B cell (primary cell): ENCODE measurements around the gene HIGD2B. TPM values are rescaled to one million over a fixed set of nuclear protein-coding genes. Genes with fewer than 3 reads are reported as not detected.
A peak's percentile ranks its signal among the peaks of the same experiment; 100 is the strongest.

ENCODE experiments used
- ATAC-seq: fragments of 200-7000 bp; cut with Tn5 transposase; one replicate; pipeline ENCODE4 v1.10.0; 2021; ENCODE audit warnings: low read depth, mild to moderate bottlenecking, moderate number of reproducible peaks, moderate library complexity
- CTCF ChIA-PET: fragments of 350-600 bp; sonication (Branson Sonifier 250); formaldehyde crosslinking; loops from one replicate; lab custom pipeline; 2021; ENCODE audit warnings: antibody characterized with exemption, inconsistent platforms; lab: Charles Lee
- POLR2A ChIA-PET: fragments of 350-600 bp; sonication (Branson Sonifier 250); formaldehyde crosslinking; loops from one replicate; lab custom pipeline; 2021; ENCODE audit warnings: antibody characterized with exemption; lab: Charles Lee
- DNase-seq: peaks from one replicate; pipeline ENCODE4 v3.0.0; 2013
- H2AFZ ChIP-seq: 2 replicates; pipeline ENCODE4 v1.6.1; 2012; ENCODE audit warnings: mild to moderate bottlenecking, low read depth, low read length; ENCODE audit not compliant: insufficient read depth, poor library complexity, severe bottlenecking
- H3K27ac ChIP-seq, 2 donors: 1 replicate in 1 of 2; 2 replicates in 1 of 2; pipeline ENCODE4 v1.5.1; 2012 to 2013; ENCODE audit warnings: low read length in 2 of 2, mild to moderate bottlenecking in 2 of 2, moderate library complexity in 1 of 2
- H3K27me3 ChIP-seq, 4 experiments: fragments of 200-600 bp in 1 of 4; sonication (generic) in 1 of 4; replicated peaks in 1 of 4; 1 replicate in 2 of 4; 2 replicates in 2 of 4; pipeline versions ENCODE4 v1.6.1 to v1.7.0; 2013 to 2016; ENCODE audit warnings: low read length in 3 of 4, mild to moderate bottlenecking in 2 of 4, mixed read lengths in 1 of 4, moderate library complexity in 1 of 4; ENCODE audit not compliant: insufficient read depth in 4 of 4, control insufficient read depth in 3 of 4; ENCODE audit errors: control extremely low read depth in 1 of 4
- H3K36me3 ChIP-seq, 2 experiments: replicated peaks in 1 of 2; 1 replicate in 1 of 2; 2 replicates in 1 of 2; pipeline versions ENCODE4 v1.6.1 to v1.7.1; 2013; ENCODE audit warnings: low read length in 1 of 2; ENCODE audit not compliant: insufficient read depth in 2 of 2, control insufficient read depth in 1 of 2; ENCODE audit errors: control extremely low read depth in 1 of 2, extremely low read depth in 1 of 2
- H3K4me1 ChIP-seq, 2 donors: fragments of 200-600 bp in 1 of 2; sonication (generic) in 1 of 2; 1 replicate in 1 of 2; 2 replicates in 1 of 2; pipeline versions ENCODE4 v1.5.1 to v1.6.1; 2013 to 2017; ENCODE audit warnings: low read length in 2 of 2; ENCODE audit not compliant: control insufficient read depth in 2 of 2, insufficient read depth in 2 of 2
- H3K4me2 ChIP-seq: replicated peaks from 2 replicates; pipeline ENCODE3; 2012; ENCODE audit warnings: mild to moderate bottlenecking, low read depth, low read length; ENCODE audit not compliant: poor library complexity, severe bottlenecking
- H3K4me3 ChIP-seq, 5 experiments: fragments of 200-600 bp in 1 of 5; sonication (generic) in 1 of 5; 1 replicate in 3 of 5; 2 replicates in 2 of 5; pipeline versions ENCODE4 v1.5.1 to v1.7.0; 2011 to 2016; ENCODE audit warnings: low read length in 4 of 5, mild to moderate bottlenecking in 4 of 5, low read depth in 2 of 5, control low read depth in 1 of 5, moderate library complexity in 1 of 5; ENCODE audit not compliant: insufficient read depth in 1 of 5; ENCODE audit errors: control extremely low read depth in 1 of 5, extremely low read depth in 1 of 5
- H3K79me2 ChIP-seq: fragments of 200-600 bp; sonication (generic); one replicate; pipeline ENCODE4 v1.6.0; 2016; ENCODE audit warnings: low read length; ENCODE audit not compliant: control insufficient read depth, insufficient read depth
- H3K9ac ChIP-seq: fragments of 200-600 bp; sonication (generic); 2 replicates; pipeline ENCODE4 v1.6.1; 2017; ENCODE audit warnings: mild to moderate bottlenecking, low read length, moderate library complexity
- H3K9me3 ChIP-seq, 3 donors: one replicate each; pipeline versions ENCODE4 v1.6.1 to v1.7.1; 2013; ENCODE audit warnings: low read length in 2 of 3; ENCODE audit not compliant: control insufficient read depth in 2 of 3, insufficient read depth in 1 of 3; ENCODE audit errors: control extremely low read depth in 1 of 3
- H4K20me1 ChIP-seq: 2 replicates; pipeline ENCODE4 v1.6.0; 2012; ENCODE audit warnings: mild to moderate bottlenecking, low read length; ENCODE audit not compliant: insufficient read depth, control insufficient read depth, poor library complexity, severe bottlenecking
- H3K27ac Mint-ChIP-seq: one replicate; pipeline ENCODE4 v1.8.0; 2021; ENCODE audit warnings: mixed read lengths
- H3K27me3 Mint-ChIP-seq: one replicate; pipeline ENCODE4 v1.8.0; 2021; ENCODE audit warnings: mixed read lengths
- H3K4me1 Mint-ChIP-seq: one replicate; pipeline ENCODE4 v1.8.0; 2021; ENCODE audit warnings: mixed read lengths
- H3K4me3 Mint-ChIP-seq: one replicate; pipeline ENCODE4 v1.8.0; 2021; ENCODE audit warnings: mixed read lengths
- H3K9me3 Mint-ChIP-seq: one replicate; pipeline ENCODE4 v1.8.0; 2022; ENCODE audit warnings: mixed read lengths; ENCODE audit not compliant: insufficient read depth
- EZH2 ChIP-seq: IDR thresholded peaks from 2 replicates; pipeline ENCODE4 v1.6.1; 2012; ENCODE audit warnings: borderline replicate concordance, low read depth, mild to moderate bottlenecking, moderate library complexity, low read length; ENCODE audit not compliant: insufficient read depth, poor library complexity, severe bottlenecking
- WGBS: methylation state at CpG from one replicate; pipeline ENCODE4 v1.1.5; 2013; ENCODE audit warnings: missing lambda C conversion rate; ENCODE audit not compliant: insufficient coverage; 5-methylcytosine and 5-hydroxymethylcytosine counted together
- intact Hi-C: fragments of 100-400 bp; cut with micrococcal nuclease; formaldehyde crosslinking; loops from one replicate; pipeline ENCODE4 v1.10.0; 2022
- polyA minus RNA-seq: library from RNA; depleted of rRNA, polyadenylated mRNA; stranded (reverse); fragments of >200 nt; gene quantifications from 2 replicates; pipeline ENCODE4 v1.2.3, GENCODE V29; 2012
- polyA plus RNA-seq: library from polyadenylated mRNA; depleted of rRNA; stranded (reverse); fragments of >200 nt; gene quantifications from 2 replicates; pipeline ENCODE4 v1.2.3, GENCODE V29; 2012
- total RNA-seq, 2 donors: library from RNA; stranded (reverse); fragments of 120-200 nt in 1 of 2; gene quantifications; 1 replicate in 1 of 2; 2 replicates in 1 of 2; pipeline versions ENCODE4 v1.2.3 to v1.2.4, GENCODE V29; 2013 to 2022
- TF ChIP-seq, protein P1 (sequence below): fragments of 200-600 bp; IDR thresholded peaks from one replicate; pipeline ENCODE4 v1.8.0; 2022; ENCODE audit warnings: antibody characterized with exemption, mild to moderate bottlenecking

HIGD2B gene, protein sequence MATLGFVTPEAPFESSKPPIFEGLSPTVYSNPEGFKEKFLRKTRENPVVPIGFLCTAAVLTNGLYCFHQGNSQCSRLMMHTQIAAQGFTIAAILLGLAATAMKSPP
- total RNA-seq, result 0.52 and 1.4 TPM in 2 replicates
- total RNA-seq (2013), result 0.35 TPM
- polyA plus RNA-seq, result not detected in 2 replicates
- polyA minus RNA-seq, result 1.4 and 3.6 TPM in 2 replicates

DNA sequence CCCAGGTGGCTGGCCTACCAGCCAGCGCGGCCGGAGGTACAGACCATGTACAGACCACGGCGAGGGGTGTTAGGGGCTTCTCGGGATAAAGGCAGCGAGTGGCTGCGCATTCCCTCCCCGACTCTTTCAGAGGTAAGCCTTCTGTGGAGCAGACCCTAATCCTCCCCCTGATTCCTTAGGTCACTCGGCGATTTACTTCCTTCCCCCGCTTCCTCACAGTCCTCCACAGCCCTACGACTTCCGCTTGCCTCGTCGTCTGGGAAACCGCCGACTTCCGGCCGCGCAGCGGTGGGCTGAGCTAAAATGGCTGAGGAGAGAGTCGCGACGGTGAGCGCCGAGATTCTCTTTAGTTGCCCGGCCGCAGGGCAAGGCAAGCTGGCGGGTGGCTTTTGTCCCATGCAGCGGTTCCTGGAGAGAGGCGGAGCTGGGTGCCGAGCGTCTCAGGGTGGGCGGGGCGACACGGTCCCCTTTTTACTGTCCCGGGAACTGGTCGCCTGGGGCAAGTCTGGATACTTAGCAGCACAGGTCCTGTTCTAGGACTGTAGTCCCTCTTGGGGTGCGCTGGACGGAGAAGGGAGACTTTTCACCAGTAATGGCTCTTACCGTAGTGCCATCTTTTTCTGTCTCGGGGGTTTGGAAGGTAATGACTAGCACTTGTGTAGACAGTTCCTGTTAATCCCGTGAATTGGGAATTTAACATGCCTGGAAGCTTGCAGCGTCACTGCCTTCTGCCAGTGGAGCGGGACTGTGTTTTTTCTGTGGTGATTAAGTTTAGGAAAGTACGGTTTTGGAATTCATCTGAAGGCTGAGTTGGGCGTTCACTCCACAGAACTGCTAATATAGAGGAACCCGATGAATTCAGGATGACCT, at the start of gene HIGD2B, which contains the start of gene BBS4:
Gene HIGD2B (minus strand): TSS at position 258 of the 870 bp plus-strand sequence. CDS start 9,808 bp downstream, outside the sequence.
Gene BBS4 (plus strand): TSS at position 283 of the 870 bp plus-strand sequence. CDS start 21 bp downstream, at position 304.
- Mint-ChIP-seq H3K27ac (peak within 1 kb of the TSS; percentile 94), H3K27me3 (no peaks in the 10 kb centered on the region), H3K4me1 (peaks cover 25% of the 10 kb centered on the region), H3K4me3 (peak within 1 kb of the TSS; percentile 97), H3K9me3 (no peaks in the 10 kb centered on the region)
- POLR2A ChIA-PET, result no interaction called here
- H3K27ac ChIP-seq, result peak within 1 kb of the TSS; percentile 77 to 91
- TF ChIP-seq EZH2, result no peak
- WGBS, result under 1% methylated on average over 44 of the region's 49 CpGs
- CTCF ChIA-PET, result interaction anchor here (1.0 to 1.6 kb wide), 2 partner anchors 15 to 36 kb away, joined by 6 read pairs; no protein-coding TSS in a partner anchor
- DNase-seq (peak; percentile 91), ATAC-seq (peak; percentile 94)
- H3K27me3 ChIP-seq, result no peaks in the 10 kb centered on the region
- H4K20me1 ChIP-seq, result no peaks in the 10 kb centered on the region
- intact Hi-C loops, result loop anchor here (1.0 to 5.0 kb wide), 7 partner anchors 84 to 946 kb away; partner anchors contain the start of genes ADPGK, ARIH1, HEXA and NPTN
- H3K36me3 ChIP-seq, result no peaks in the 10 kb centered on the region
- H3K4me3 ChIP-seq, result peak within 1 kb of the TSS; percentile 70 to 98 (median 88)
- H2AFZ ChIP-seq, result peak within 1 kb of the TSS; percentile 96
- peak within 1 kb of the TSS; percentile 85 for H3K4me2 ChIP-seq
- peaks cover 25% of the 10 kb centered on the region for H3K79me2 ChIP-seq
- H3K9me3 ChIP-seq, result no peaks in the 10 kb centered on the region
- H3K9ac ChIP-seq, result peak within 1 kb of the TSS; percentile 90
- H3K4me1 ChIP-seq, result peaks cover 11 to 12% of the 10 kb centered on the region in 2 donors

DNA sequence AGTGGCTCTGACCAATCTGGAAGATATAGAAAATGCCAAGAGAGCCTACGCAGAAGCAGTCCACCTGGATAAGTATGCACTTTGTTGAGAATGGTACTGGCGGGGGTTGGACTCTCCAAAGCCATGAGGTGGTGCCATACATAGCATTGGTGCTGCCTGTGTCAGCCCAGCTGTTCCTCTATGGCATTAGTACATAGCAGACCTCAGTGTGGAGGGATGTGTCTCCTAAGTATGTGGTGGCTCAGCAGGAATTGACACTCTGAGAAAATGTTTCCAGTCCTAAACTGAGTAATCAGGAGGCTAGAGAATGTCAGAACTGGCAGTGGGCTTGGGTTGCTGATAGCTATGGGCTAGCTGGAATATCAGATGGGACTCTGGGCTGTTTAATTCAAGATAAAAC, 49.1 kb upstream of the HIGD2B start:
- H3K27ac Mint-ChIP-seq, result no peak overlapping the region
- H3K4me1 Mint-ChIP-seq, result peaks cover 9% of the 10 kb centered on the region
- Histone ChIP-seq H3K9ac (no peak overlapping the region), H3K4me1 (peaks cover 0 to 7% of the 10 kb centered on the region in 2 donors), H3K4me3 (no peak overlapping the region), H2AFZ (no peak overlapping the region), H3K4me2 (no peak overlapping the region), H4K20me1 (no peaks in the 10 kb centered on the region), H3K36me3 (peaks cover 17 to 48% of the 10 kb centered on the region in 2 experiments), H3K27ac (no peak overlapping the region), H3K9me3 (no peaks in the 10 kb centered on the region), H3K79me2 (no peaks in the 10 kb centered on the region), H3K27me3 (no peaks in the 10 kb centered on the region)
- TF ChIP-seq, protein P1, sequence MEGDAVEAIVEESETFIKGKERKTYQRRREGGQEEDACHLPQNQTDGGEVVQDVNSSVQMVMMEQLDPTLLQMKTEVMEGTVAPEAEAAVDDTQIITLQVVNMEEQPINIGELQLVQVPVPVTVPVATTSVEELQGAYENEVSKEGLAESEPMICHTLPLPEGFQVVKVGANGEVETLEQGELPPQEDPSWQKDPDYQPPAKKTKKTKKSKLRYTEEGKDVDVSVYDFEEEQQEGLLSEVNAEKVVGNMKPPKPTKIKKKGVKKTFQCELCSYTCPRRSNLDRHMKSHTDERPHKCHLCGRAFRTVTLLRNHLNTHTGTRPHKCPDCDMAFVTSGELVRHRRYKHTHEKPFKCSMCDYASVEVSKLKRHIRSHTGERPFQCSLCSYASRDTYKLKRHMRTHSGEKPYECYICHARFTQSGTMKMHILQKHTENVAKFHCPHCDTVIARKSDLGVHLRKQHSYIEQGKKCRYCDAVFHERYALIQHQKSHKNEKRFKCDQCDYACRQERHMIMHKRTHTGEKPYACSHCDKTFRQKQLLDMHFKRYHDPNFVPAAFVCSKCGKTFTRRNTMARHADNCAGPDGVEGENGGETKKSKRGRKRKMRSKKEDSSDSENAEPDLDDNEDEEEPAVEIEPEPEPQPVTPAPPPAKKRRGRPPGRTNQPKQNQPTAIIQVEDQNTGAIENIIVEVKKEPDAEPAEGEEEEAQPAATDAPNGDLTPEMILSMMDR, result no peak
- TF ChIP-seq EZH2, result no peak
- H3K27me3 Mint-ChIP-seq, result no peaks in the 10 kb centered on the region
- ChIA-PET CTCF (interaction anchor here (1.9 kb wide), 1 partner anchor 13 kb away, joined by 6 read pairs; no protein-coding TSS in a partner anchor), POLR2A (no interaction called here)
- ATAC-seq (no peak), DNase-seq (no peak)
- 94% methylated on average over 2 of the region's 2 CpGs for WGBS
- intact Hi-C loops, result no loop called here
- H3K4me3 Mint-ChIP-seq, result no peak overlapping the region
- no peaks in the 10 kb centered on the region for H3K9me3 Mint-ChIP-seq
